Esophagus squamous epithelium (tissue), 5 donors: ENCODE results near the gene FZD10. TPM values are rescaled to one million over a fixed set of nuclear protein-coding genes. Genes with fewer than 3 reads are reported as not detected.

ENCODE experiments used
- DNase-seq: peaks from one replicate; lab custom pipeline; 2025; lab: John Stamatoyannopoulos, UW
- H3K27ac ChIP-seq, 4 donors: fragments of 200-600 bp; sonication (generic); one replicate each; pipeline ENCODE4 v1.5.1; 2016 to 2019; ENCODE audit warnings: mild to moderate bottlenecking in 1 of 4
- H3K27me3 ChIP-seq, 4 donors: fragments of 200-600 bp; sonication (generic); 1 replicate in 3 of 4; 2 replicates in 1 of 4; pipeline versions ENCODE4 v1.5.1 to v1.6.0; 2017 to 2021; ENCODE audit warnings: antibody characterized with exemption in 1 of 4
- H3K36me3 ChIP-seq, 3 donors: fragments of 200-600 bp; sonication (generic); one replicate each; pipeline ENCODE4 v1.5.1; 2016 to 2019
- H3K4me1 ChIP-seq, 3 donors: fragments of 200-600 bp; sonication (generic); one replicate each; pipeline ENCODE4 v1.5.1; 2017 to 2019
- H3K4me3 ChIP-seq, 4 donors: fragments of 200-600 bp; sonication (generic); 1 replicate in 3 of 4; 2 replicates in 1 of 4; pipeline ENCODE4 v1.5.1; 2016 to 2019; ENCODE audit warnings: mild to moderate bottlenecking in 2 of 4, moderate library complexity in 1 of 4
- H3K9me3 ChIP-seq, 3 donors: fragments of 200-600 bp; sonication (generic); one replicate each; pipeline ENCODE4 v1.5.1; 2016 to 2019
- POLR2A ChIP-seq, 4 donors: fragments of 450-650 bp; IDR thresholded peaks; one replicate each; pipeline ENCODE4 v1.6.1; 2017; ENCODE audit warnings: antibody characterized with exemption in 4 of 4, mild to moderate bottlenecking in 4 of 4, moderate library complexity in 3 of 4
- WGBS, 2 donors: methylation state at CpG; one replicate each; pipeline ENCODE4 v1.1.5; 2018; 5-methylcytosine and 5-hydroxymethylcytosine counted together
- intact Hi-C: fragments of 100-400 bp; cut with DNase I; formaldehyde crosslinking; loops from one replicate; pipeline ENCODE4 v1.15.0; 2022
- total RNA-seq, 4 donors: library from RNA; depleted of rRNA; stranded (reverse); fragments of >200 nt; gene quantifications; one replicate each; pipeline ENCODE4 v1.1.0, GENCODE V29; 2016
- TF ChIP-seq, protein P1 (sequence below), 6 experiments: fragments of 450-650 bp in 4 of 6; fragments of 200-600 bp in 2 of 6; sonication (generic) in 2 of 6; IDR thresholded peaks; one replicate each; pipeline ENCODE4 v1.5.1; 2016 to 2019; ENCODE audit warnings: antibody characterized with exemption in 6 of 6, mild to moderate bottlenecking in 4 of 6, moderate library complexity in 4 of 6
- donor health status: DM: yes; HTN: yes; CAD: no.

Gene FZD10
- total RNA-seq, 4 donors from 2014 or later: 7.2 to 16.3 (median 11.6) TPM

DNA sequence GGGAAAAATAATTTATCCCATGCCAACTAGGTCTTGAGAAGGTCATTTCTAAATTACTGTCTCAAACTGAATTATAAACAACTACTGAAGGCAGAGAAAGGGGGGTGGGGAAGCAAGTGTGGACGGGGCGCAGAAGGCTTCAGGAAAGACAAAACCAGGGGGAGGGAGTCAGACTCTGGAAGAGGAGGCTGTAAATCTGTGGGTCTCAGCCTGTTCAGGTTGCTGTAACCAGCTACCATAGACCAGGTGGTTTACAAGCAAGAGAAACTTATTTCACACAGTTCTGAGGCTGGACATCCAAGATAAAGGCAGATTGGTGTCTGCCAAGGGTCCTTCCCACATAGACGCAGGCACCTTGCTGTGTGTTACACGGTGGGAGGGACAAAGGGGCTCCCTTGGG lies 39.9 kb upstream of the FZD10 start:
- Histone ChIP-seq H3K4me3 (no peak overlapping the region), H3K9me3 (no peaks in the 10 kb centered on the region), H3K27ac (peak overlapping the region in 1 of 4 donors; percentile 5), H3K36me3 (no peaks in the 10 kb centered on the region), H3K27me3 (no peaks in the 10 kb centered on the region), H3K4me1 (peaks cover 18 to 68% (median 24%) of the 10 kb centered on the region in 3 donors)
- DNase-seq: no peak
- WGBS, 2 donors: 49 to 53% methylated on average over 2 to 4 of the region's 4 CpGs
- TF ChIP-seq, protein P1, sequence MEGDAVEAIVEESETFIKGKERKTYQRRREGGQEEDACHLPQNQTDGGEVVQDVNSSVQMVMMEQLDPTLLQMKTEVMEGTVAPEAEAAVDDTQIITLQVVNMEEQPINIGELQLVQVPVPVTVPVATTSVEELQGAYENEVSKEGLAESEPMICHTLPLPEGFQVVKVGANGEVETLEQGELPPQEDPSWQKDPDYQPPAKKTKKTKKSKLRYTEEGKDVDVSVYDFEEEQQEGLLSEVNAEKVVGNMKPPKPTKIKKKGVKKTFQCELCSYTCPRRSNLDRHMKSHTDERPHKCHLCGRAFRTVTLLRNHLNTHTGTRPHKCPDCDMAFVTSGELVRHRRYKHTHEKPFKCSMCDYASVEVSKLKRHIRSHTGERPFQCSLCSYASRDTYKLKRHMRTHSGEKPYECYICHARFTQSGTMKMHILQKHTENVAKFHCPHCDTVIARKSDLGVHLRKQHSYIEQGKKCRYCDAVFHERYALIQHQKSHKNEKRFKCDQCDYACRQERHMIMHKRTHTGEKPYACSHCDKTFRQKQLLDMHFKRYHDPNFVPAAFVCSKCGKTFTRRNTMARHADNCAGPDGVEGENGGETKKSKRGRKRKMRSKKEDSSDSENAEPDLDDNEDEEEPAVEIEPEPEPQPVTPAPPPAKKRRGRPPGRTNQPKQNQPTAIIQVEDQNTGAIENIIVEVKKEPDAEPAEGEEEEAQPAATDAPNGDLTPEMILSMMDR (IDR thresholded peaks at IDR 0.05): no peak
- TF ChIP-seq POLR2A (IDR thresholded peaks at IDR 0.05): no peak
- intact Hi-C loops: no loop called here

DNA sequence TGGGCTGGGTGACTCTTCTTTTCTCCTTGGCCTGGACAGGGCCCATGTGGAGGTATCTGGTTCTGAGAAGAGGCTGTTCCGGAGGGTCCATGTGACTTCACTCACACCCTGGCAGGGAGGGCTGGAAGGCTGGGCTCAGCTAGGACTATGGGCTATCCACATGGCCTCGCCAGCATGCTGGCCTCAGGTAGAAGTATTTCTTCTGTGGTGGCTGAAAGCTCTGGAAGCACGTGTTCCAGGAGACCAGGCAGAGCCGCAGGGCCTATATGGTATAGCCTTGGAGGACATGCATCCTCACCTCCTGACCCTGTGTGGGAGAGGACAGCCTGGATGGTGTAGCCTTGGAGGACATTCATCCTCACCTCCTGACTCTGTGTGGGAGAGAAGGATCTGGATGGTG lies 38.2 kb upstream of the FZD10 start:
- WGBS, 2 donors: 93 to 95% methylated on average over 2 of the region's 4 CpGs
- DNase-seq: no peak
- Histone ChIP-seq H3K4me1 (peaks cover 31 to 68% (median 38%) of the 10 kb centered on the region in 3 donors), H3K36me3 (no peaks in the 10 kb centered on the region), H3K27ac (peak overlapping the region in 2 of 4 donors; percentile 89 to 93), H3K4me3 (no peak overlapping the region), H3K27me3 (no peaks in the 10 kb centered on the region), H3K9me3 (no peaks in the 10 kb centered on the region)
- TF ChIP-seq, protein P1 (IDR thresholded peaks at IDR 0.05): no peak
- TF ChIP-seq POLR2A (IDR thresholded peaks at IDR 0.05): no peak
- intact Hi-C loops: no loop called here

DNA sequence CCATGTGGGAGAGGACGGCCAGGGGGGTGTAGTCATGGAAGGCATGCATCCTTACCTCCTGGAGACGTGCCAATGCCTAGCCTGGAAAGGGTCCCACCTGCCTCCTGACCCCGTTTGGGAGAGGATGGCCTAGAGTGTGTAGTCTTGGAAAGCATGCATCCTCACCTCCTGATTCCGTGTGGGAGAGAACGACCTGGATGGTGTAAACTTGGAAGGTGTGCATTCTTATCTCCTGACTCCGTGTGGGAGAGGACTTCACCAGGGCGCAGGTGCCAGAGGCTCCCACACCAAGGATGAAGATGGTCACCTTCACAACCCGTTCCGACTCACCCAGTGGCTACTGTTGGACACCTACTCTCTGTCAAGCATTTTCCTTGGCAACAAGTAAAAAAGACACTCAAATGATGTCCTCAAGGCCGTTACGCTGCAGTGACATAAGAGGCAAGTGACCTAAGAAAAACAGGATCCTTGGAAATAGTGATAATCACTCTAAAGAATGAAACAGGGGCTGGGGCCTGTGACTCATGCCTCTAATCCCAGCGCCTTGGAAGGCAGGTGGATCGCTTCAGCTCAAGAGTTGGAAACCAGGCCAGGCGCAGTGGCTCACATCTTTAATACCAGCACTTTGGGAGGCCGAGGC lies 37.5 kb upstream of the FZD10 start:
- WGBS, 2 donors: 47 to 59% methylated on average over 11 to 15 of the region's 15 CpGs
- no peaks in the 10 kb centered on the region for H3K27me3 ChIP-seq
- TF ChIP-seq, protein P1 (IDR thresholded peaks at IDR 0.05): no peak
- TF ChIP-seq POLR2A (IDR thresholded peaks at IDR 0.05): no peak
- H3K27ac ChIP-seq: peak overlapping the region in 3 of 4 donors; percentile 78 to 93 (median 89)
- H3K36me3 ChIP-seq: no peaks in the 10 kb centered on the region
- H3K4me3 ChIP-seq: no peak overlapping the region
- no peaks in the 10 kb centered on the region for H3K9me3 ChIP-seq
- intact Hi-C loops: no loop called here
- peaks cover 32 to 68% (median 36%) of the 10 kb centered on the region in 3 donors for H3K4me1 ChIP-seq
- no peak for DNase-seq

DNA sequence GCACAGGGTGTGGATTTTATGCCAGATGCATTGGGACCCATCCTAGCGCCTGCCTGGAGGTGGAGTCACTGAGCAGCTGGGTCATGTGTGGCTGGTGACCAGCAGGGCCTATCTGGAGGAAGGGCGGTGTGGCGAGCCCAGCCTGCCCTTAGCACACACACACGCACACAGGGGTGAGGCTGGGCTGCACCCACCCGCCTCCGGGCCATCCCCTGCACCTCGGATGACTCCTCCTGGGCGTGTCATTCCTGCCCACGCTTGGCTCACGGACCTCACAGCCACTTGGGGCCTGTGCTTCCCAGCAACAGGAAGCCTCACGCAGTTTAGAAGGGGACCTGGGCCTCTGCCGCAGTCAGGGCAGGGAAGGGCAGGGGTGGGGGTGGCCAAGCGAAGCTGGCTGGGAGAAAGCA lies 36.2 kb upstream of the FZD10 start:
- peak overlapping the region; percentile 73 to 93 (median 84) for H3K27ac ChIP-seq
- intact Hi-C loops: no loop called here
- WGBS, 2 donors: 54 to 55% methylated on average over 5 to 7 of the region's 13 CpGs
- H3K36me3 ChIP-seq: no peaks in the 10 kb centered on the region
- TF ChIP-seq, protein P1 (IDR thresholded peaks at IDR 0.05): peak in 1 of 6 experiments; percentile 55
- TF ChIP-seq POLR2A (IDR thresholded peaks at IDR 0.05): peak in 2 of 4 donors; percentile 26 to 38
- no peaks in the 10 kb centered on the region for H3K9me3 ChIP-seq
- H3K27me3 ChIP-seq: no peaks in the 10 kb centered on the region
- H3K4me3 ChIP-seq: no peak overlapping the region
- H3K4me1 ChIP-seq: peaks cover 35 to 70% (median 40%) of the 10 kb centered on the region in 3 donors
- DNase-seq: no peak

DNA sequence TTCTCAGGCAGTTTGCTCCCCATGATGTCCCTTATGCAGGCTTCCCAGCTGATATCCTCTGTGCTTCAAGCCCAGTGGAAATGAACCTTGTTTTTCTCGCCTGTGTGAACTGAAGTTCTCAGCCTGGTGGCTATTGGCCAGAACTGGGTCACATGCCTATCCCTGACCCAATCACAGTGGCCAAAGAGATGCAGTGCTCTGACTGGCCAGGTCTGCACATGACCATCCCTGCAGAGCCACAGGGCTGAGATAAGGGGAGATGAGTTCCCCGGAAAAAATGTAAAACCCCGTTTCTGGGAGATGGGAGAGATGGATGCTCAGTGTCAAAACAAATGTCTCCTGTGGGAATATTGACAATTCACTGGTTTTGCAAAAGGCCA lies 34.7 kb upstream of the FZD10 start:
- Histone ChIP-seq H3K9me3 (no peaks in the 10 kb centered on the region), H3K36me3 (no peaks in the 10 kb centered on the region), H3K4me3 (no peak overlapping the region), H3K4me1 (peaks cover 48 to 82% (median 50%) of the 10 kb centered on the region in 3 donors), H3K27me3 (no peaks in the 10 kb centered on the region), H3K27ac (peak overlapping the region; percentile 73 to 93 (median 83))
- TF ChIP-seq, protein P1 (IDR thresholded peaks at IDR 0.05): no peak
- no peak for TF ChIP-seq POLR2A (IDR thresholded peaks at IDR 0.05)
- WGBS, 2 donors: 27 to 33% methylated on average over 2 to 3 of the region's 3 CpGs
- intact Hi-C loops: no loop called here
- no peak for DNase-seq
